ENCODE data around the gene FBXW11. TPM values are rescaled to one million over a fixed set of nuclear protein-coding genes. Genes with fewer than 3 reads are reported as not detected.

FBXW11 gene
- total RNA-seq, 1 donor from 2014 or later = 71.6 TPM

DNA sequence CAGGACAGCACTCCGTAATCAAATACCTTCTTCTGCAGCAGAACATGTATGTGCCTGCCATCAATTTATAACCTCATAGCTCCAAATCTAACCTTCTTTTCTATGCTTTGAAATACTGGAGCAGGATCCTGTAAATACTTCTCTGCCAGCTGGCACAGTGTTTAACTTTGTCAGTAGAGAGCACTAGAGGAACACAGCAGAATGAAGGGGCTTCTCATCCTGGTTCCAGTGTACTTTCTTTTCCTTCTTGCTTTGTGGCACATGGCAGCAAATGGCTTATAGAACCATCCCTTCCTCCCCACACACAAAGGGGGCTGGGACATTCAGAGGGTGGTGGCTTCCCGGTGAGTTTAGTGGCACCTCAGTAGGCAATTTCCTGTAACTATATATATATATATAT is 3.8 kb upstream of the FBXW11 start:
- FAIRE-seq = no peak

DNA sequence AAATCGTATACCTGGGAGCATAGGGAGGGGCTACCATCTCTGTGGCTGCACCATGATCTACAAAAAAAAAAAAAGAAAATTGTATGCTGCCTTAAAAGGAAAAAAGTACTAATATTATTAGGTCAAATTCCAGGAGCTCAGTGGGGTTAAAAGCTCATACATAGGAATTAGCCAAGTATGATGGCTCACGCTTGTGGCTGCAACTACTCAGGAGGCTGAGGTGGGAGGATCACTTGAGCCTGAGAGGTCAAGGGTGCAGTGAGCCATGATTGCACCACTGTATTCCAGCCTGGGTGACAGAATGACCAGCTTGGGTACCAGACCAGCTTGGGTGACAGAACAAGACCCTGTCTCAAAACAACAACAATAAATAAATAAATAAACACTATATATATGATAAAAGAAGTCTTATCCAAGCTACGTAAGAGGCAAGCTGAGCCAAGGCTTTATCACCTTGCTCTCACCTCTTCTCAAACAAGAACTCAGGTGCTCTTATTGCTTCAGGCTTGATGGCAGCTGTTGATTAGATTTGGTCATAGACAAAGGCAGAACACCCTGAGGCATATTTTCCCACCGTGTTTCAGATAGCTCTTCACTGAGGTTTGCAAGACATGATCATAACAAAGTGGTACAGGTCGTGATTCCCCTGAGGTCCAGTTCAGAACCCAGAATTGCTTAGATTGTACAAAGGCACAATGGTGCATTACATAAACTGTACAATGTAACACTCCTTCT is 3.3 kb upstream of the FBXW11 start:
- Histone ChIP-seq H3K27me3 (ENCODE audit: control insufficient read depth, insufficient read depth, low read length) (no peaks in the 10 kb centered on the region), H3K4me3 (ENCODE audit: low read depth, low read length) (no peak overlapping the region), H3K36me3 (ENCODE audit: control insufficient read depth, insufficient read depth, low read length) (no peaks in the 10 kb centered on the region)
- DNase-seq (ENCODE audit: low read depth) = no peak
- no peak for FAIRE-seq
- TF ChIP-seq, protein P1, sequence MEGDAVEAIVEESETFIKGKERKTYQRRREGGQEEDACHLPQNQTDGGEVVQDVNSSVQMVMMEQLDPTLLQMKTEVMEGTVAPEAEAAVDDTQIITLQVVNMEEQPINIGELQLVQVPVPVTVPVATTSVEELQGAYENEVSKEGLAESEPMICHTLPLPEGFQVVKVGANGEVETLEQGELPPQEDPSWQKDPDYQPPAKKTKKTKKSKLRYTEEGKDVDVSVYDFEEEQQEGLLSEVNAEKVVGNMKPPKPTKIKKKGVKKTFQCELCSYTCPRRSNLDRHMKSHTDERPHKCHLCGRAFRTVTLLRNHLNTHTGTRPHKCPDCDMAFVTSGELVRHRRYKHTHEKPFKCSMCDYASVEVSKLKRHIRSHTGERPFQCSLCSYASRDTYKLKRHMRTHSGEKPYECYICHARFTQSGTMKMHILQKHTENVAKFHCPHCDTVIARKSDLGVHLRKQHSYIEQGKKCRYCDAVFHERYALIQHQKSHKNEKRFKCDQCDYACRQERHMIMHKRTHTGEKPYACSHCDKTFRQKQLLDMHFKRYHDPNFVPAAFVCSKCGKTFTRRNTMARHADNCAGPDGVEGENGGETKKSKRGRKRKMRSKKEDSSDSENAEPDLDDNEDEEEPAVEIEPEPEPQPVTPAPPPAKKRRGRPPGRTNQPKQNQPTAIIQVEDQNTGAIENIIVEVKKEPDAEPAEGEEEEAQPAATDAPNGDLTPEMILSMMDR (IDR thresholded peaks at IDR 0.05; ENCODE audit: insufficient read depth, low read length, severe bottlenecking) = no peak

More for the DNA sequence above, 3.8 kb upstream of the FBXW11 start:
- Histone ChIP-seq H3K27me3 (ENCODE audit: control insufficient read depth, insufficient read depth, low read length) (no peaks in the 10 kb centered on the region), H3K36me3 (ENCODE audit: control insufficient read depth, insufficient read depth, low read length) (no peaks in the 10 kb centered on the region), H3K4me3 (ENCODE audit: low read depth, low read length) (no peak overlapping the region)
- no peak for DNase-seq (ENCODE audit: low read depth)
- TF ChIP-seq, protein P1 (IDR thresholded peaks at IDR 0.05; ENCODE audit: insufficient read depth, low read length, severe bottlenecking) = no peak

DNA sequence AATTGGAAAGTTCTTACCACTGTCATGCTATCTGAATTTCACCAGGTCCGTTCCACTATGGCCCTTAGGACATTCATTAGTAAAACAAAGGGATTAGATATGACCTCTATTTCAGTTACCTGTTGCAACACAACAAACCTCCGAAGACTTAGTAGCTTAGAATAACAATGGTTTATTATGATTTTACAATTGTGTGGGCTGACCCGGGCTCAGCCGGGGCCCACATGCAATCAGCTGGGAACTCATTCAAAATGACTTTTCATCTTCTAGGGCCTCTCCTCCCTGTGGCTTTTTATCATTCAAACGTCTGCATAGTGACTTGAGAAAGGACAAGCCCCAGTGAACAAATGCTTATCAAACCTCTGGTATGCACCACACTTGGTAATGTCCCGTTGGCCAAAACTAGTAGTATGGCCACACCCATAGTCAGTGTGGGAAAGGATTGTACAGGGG is 2.3 kb upstream of the FBXW11 start:
- H3K4me3 ChIP-seq (ENCODE audit: low read depth, low read length) = no peak overlapping the region
- no peaks in the 10 kb centered on the region for H3K27me3 ChIP-seq (ENCODE audit: control insufficient read depth, insufficient read depth, low read length)
- H3K36me3 ChIP-seq (ENCODE audit: control insufficient read depth, insufficient read depth, low read length) = no peaks in the 10 kb centered on the region
- DNase-seq (ENCODE audit: low read depth) (peak; percentile 12), FAIRE-seq (no peak)
- TF ChIP-seq, protein P1 (IDR thresholded peaks at IDR 0.05; ENCODE audit: insufficient read depth, low read length, severe bottlenecking) = no peak

DNA sequence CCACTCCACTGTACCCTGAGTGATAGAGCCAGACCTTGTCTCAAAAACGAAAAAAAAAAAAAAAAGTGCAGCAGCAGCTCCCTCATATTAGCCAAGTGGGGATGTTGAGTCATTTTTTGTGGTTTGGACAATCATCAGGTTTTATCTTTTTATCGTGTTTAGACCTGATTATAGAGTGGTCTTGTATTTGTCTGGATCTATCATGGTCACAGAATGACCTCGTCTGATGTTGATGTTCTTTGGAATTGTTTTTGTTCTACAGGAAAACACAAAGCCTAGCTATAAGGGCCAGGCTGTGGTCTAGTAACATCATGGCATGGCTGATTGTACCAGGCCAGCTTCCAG is 1.6 kb upstream of the FBXW11 start:
- no peak overlapping the region for H3K4me3 ChIP-seq (ENCODE audit: low read depth, low read length)
- DNase-seq (ENCODE audit: low read depth) (peak; percentile 89), FAIRE-seq (no peak)
- H3K36me3 ChIP-seq (ENCODE audit: control insufficient read depth, insufficient read depth, low read length) = no peaks in the 10 kb centered on the region
- TF ChIP-seq, protein P1 (IDR thresholded peaks at IDR 0.05; ENCODE audit: insufficient read depth, low read length, severe bottlenecking) = no peak
- H3K27me3 ChIP-seq (ENCODE audit: control insufficient read depth, insufficient read depth, low read length) = no peaks in the 10 kb centered on the region

DNA sequence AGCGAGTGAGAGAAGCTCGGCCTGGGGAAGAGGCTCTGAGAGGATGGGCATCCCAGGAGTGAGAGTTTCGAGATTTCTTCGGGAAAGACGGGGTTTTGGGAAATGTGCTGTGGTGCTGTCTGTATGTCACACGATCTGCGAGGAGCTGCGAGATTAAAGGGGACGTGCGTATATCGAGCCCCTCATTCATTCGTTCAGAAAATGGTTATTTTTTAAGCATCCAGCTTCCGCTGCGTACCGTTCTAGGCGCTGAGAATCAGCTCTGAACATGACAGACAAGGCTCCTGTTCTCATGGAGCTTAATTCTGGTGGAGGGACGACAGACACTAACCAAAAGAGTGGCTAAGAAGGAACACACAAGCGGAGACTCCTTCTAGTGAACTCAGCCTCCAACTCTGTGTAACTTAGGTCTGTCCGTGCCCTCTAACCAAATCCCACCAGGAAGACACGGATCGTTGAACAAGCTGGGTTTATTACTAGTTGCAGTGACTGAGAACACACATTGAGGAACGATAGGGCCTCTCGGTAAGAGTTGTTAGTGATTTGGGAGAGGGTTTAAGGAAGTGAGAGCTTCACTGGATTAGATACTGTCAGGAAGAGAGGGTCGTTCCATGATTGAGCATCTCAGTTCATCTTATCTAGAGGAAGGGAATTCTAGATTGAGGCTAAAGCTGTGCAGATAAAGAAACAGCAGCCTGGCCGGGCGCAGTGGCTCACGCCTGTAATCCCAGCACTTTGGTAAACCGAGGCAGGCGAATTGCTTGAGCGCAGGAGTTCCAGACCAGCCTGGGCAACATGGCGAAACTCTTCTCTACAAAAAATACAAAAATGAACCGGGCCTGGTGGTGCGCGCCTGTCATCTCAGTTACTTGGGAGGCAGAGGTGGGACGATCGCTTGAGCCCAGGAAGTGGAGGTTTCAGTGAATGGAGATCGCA is 1.0 kb upstream of the FBXW11 start:
- Histone ChIP-seq H3K36me3 (ENCODE audit: control insufficient read depth, insufficient read depth, low read length) (no peaks in the 10 kb centered on the region), H3K27me3 (ENCODE audit: control insufficient read depth, insufficient read depth, low read length) (no peaks in the 10 kb centered on the region), H3K4me3 (ENCODE audit: low read depth, low read length) (peak overlapping the region; percentile 86)
- DNase-seq (ENCODE audit: low read depth) (peak; percentile 28), FAIRE-seq (no peak)
- TF ChIP-seq, protein P1 (IDR thresholded peaks at IDR 0.05; ENCODE audit: insufficient read depth, low read length, severe bottlenecking) = no peak
